ENCODE data around the gene COL4A4.

The COL4A4 gene

GRCh38 chr2:227132986-227133385 is 31.0 kb downstream of the COL4A4 start:
- H3K4me1 ChIP-seq (ENCODE audit: insufficient read depth, insufficient read length) = no peaks in the 10 kb centered on the region

DNA sequence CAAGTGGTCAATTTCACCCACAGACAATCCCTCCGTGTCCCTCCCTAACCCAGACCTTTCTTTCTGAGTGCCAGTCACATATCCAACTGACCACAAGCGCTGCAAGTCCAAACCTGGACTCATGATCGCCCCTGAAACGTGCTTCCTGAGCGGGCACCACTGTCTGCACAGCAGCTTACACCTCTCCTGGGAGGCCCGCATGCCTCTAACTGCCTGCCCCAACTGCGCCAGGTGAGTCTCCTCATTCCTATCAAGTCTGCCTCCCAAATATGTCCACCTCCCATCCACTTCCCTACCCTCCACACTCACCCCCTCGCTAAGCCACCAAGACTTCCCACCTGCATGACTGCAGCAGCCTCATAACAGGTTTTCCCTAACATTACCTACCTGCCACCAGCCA is 33.4 kb downstream of the COL4A4 start:
- Histone ChIP-seq H3K36me3 (ENCODE audit: insufficient read depth, insufficient read length, low read length) (no peaks in the 10 kb centered on the region), H3K9ac (ENCODE audit: insufficient read length, low read depth) (no peak overlapping the region), H3K4me1 (ENCODE audit: insufficient read depth, insufficient read length) (no peaks in the 10 kb centered on the region), H3K27me3 (ENCODE audit: insufficient read depth, insufficient read length) (no peaks in the 10 kb centered on the region), H3K4me3 (ENCODE audit: insufficient read length, low read depth) (no peak overlapping the region), H3K9me3 (ENCODE audit: insufficient read depth, low read length) (no peaks in the 10 kb centered on the region)
- TF ChIP-seq YY1 (IDR thresholded peaks at IDR 0.05; ENCODE audit: insufficient read depth, insufficient read length) (no peak), SUZ12 (IDR thresholded peaks at IDR 0.05; ENCODE audit: extremely low read depth, insufficient read depth, insufficient read length) (no peak), ZNF274 (IDR thresholded peaks at IDR 0.05; ENCODE audit: low read depth, low read length) (no peak)
- DNase-seq (ENCODE audit: low read depth, low spot score) = no peak

More at GRCh38 chr2:227132986-227133385, 31.0 kb downstream of the COL4A4 start:
- TF ChIP-seq SUZ12 (IDR thresholded peaks at IDR 0.05; ENCODE audit: extremely low read depth, insufficient read depth, insufficient read length) = no peak
- TF ChIP-seq ZNF274 (IDR thresholded peaks at IDR 0.05; ENCODE audit: low read depth, low read length) = no peak
- no peak for TF ChIP-seq YY1 (IDR thresholded peaks at IDR 0.05; ENCODE audit: insufficient read depth, insufficient read length)
- no peak overlapping the region for H3K4me3 ChIP-seq (ENCODE audit: insufficient read length, low read depth)
- no peaks in the 10 kb centered on the region for H3K27me3 ChIP-seq (ENCODE audit: insufficient read depth, insufficient read length)
- H3K36me3 ChIP-seq (ENCODE audit: insufficient read depth, insufficient read length, low read length) = no peaks in the 10 kb centered on the region
- no peaks in the 10 kb centered on the region for H3K9me3 ChIP-seq (ENCODE audit: insufficient read depth, low read length)
- H3K9ac ChIP-seq (ENCODE audit: insufficient read length, low read depth) = no peak overlapping the region
- DNase-seq (ENCODE audit: low read depth, low spot score) = no peak

DNA sequence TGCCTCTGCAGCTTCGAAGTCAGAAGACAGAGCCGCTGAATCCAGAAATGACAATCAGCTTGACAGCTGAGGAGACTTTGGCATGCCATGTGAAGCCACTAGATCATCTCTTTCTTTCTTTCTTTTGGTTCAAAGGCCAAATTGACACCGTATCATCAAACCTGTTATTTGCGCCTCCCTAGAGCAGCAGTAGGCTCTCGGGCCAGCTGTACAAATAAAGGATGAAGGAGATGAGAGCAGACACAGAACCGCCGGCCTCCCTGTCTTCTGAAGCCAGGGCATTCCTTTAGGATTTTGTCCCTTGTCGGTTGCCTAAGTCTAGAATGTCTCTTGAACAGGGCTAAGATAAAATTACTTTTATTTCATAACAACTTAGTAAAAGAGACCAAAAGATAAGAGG is 36.8 kb downstream of the COL4A4 start:
- no peak for TF ChIP-seq YY1 (IDR thresholded peaks at IDR 0.05; ENCODE audit: insufficient read depth, insufficient read length)
- no peak for TF ChIP-seq SUZ12 (IDR thresholded peaks at IDR 0.05; ENCODE audit: extremely low read depth, insufficient read depth, insufficient read length)
- TF ChIP-seq ZNF274 (IDR thresholded peaks at IDR 0.05; ENCODE audit: low read depth, low read length) = no peak
- Histone ChIP-seq H3K27me3 (ENCODE audit: insufficient read depth, insufficient read length) (no peaks in the 10 kb centered on the region), H3K9me3 (ENCODE audit: insufficient read depth, low read length) (no peaks in the 10 kb centered on the region), H3K4me3 (ENCODE audit: insufficient read length, low read depth) (no peak overlapping the region), H3K4me1 (ENCODE audit: insufficient read depth, insufficient read length) (no peaks in the 10 kb centered on the region), H3K36me3 (ENCODE audit: insufficient read depth, insufficient read length, low read length) (no peaks in the 10 kb centered on the region), H3K9ac (ENCODE audit: insufficient read length, low read depth) (no peak overlapping the region)
- DNase-seq (ENCODE audit: low read depth, low spot score) = no peak

- TF ChIP-seq YY1 (IDR thresholded peaks at IDR 0.05; ENCODE audit: insufficient read depth, insufficient read length) = no peak
- no peak for TF ChIP-seq ZNF274 (IDR thresholded peaks at IDR 0.05; ENCODE audit: low read depth, low read length)
- TF ChIP-seq SUZ12 (IDR thresholded peaks at IDR 0.05; ENCODE audit: extremely low read depth, insufficient read depth, insufficient read length) = no peak
- no peaks in the 10 kb centered on the region for H3K9me3 ChIP-seq (ENCODE audit: insufficient read depth, low read length)
- H3K4me1 ChIP-seq (ENCODE audit: insufficient read depth, insufficient read length) = no peaks in the 10 kb centered on the region
- no peaks in the 10 kb centered on the region for H3K27me3 ChIP-seq (ENCODE audit: insufficient read depth, insufficient read length)
- DNase-seq (ENCODE audit: low read depth, low spot score) = peak; percentile 16
- no peaks in the 10 kb centered on the region for H3K36me3 ChIP-seq (ENCODE audit: insufficient read depth, insufficient read length, low read length)
- no peak overlapping the region for H3K4me3 ChIP-seq (ENCODE audit: insufficient read length, low read depth)
- H3K9ac ChIP-seq (ENCODE audit: insufficient read length, low read depth) = no peak overlapping the region
Observed at GRCh38 chr2:227125506-227125905, 38.5 kb downstream of the COL4A4 start.

DNA sequence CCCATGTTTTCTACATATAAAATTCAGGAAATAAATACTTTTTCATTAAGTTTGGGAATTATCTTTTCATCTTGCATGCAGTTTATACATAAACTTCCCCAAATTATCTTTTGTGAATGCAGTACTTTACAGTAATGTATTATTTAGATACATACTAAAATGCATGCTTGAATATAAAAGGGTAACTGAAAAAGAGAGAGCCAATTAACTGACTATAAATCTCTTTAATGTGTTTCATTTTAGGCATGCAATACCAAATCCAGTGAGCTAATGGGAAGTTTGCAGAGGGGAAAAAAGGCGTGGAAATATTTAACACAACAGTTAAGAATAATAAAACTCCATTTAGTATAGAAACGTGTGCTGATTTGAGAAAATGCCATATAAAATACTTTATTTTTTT is 39.2 kb downstream of the COL4A4 start:
- H3K4me1 ChIP-seq (ENCODE audit: insufficient read depth, insufficient read length) = no peaks in the 10 kb centered on the region
- no peak overlapping the region for H3K4me3 ChIP-seq (ENCODE audit: insufficient read length, low read depth)
- no peaks in the 10 kb centered on the region for H3K9me3 ChIP-seq (ENCODE audit: insufficient read depth, low read length)
- H3K27me3 ChIP-seq (ENCODE audit: insufficient read depth, insufficient read length) = no peaks in the 10 kb centered on the region
- H3K9ac ChIP-seq (ENCODE audit: insufficient read length, low read depth) = no peak overlapping the region
- H3K36me3 ChIP-seq (ENCODE audit: insufficient read depth, insufficient read length, low read length) = no peaks in the 10 kb centered on the region
- DNase-seq (ENCODE audit: low read depth, low spot score) = no peak
- no peak for TF ChIP-seq YY1 (IDR thresholded peaks at IDR 0.05; ENCODE audit: insufficient read depth, insufficient read length)
- no peak for TF ChIP-seq SUZ12 (IDR thresholded peaks at IDR 0.05; ENCODE audit: extremely low read depth, insufficient read depth, insufficient read length)
- no peak for TF ChIP-seq ZNF274 (IDR thresholded peaks at IDR 0.05; ENCODE audit: low read depth, low read length)

- Histone ChIP-seq H3K4me3 (ENCODE audit: insufficient read length, low read depth) (no peak overlapping the region), H3K36me3 (ENCODE audit: insufficient read depth, insufficient read length, low read length) (no peaks in the 10 kb centered on the region), H3K27me3 (ENCODE audit: insufficient read depth, insufficient read length) (no peaks in the 10 kb centered on the region), H3K9me3 (ENCODE audit: insufficient read depth, low read length) (no peaks in the 10 kb centered on the region), H3K4me1 (ENCODE audit: insufficient read depth, insufficient read length) (no peaks in the 10 kb centered on the region), H3K9ac (ENCODE audit: insufficient read length, low read depth) (no peak overlapping the region)
- no peak for TF ChIP-seq SUZ12 (IDR thresholded peaks at IDR 0.05; ENCODE audit: extremely low read depth, insufficient read depth, insufficient read length)
- TF ChIP-seq YY1 (IDR thresholded peaks at IDR 0.05; ENCODE audit: insufficient read depth, insufficient read length) = no peak
- TF ChIP-seq ZNF274 (IDR thresholded peaks at IDR 0.05; ENCODE audit: low read depth, low read length) = no peak
- DNase-seq (ENCODE audit: low read depth, low spot score) = no peak
Observed at GRCh38 chr2:227123697-227124096, 40.3 kb downstream of the COL4A4 start.

DNA sequence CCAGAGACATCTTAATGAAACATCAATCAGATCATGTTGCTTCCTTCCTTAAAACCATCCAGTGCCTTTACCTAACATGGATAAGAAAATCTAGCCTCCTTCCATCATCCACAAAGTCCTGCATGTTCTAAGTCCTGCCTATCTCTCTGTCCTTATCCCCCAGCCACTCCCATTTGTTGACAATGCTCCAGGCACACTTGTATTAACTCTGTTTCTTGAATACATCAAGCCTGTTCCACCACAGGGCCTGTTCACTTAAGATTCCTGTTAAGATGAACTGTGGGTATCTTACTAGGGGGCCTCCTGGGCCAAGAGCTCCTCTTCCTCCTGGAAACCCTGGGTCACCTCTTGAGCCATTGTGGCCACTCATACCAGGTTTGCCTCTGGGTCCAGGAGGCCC is 45.7 kb downstream of the COL4A4 start:
- TF ChIP-seq ZNF274 (IDR thresholded peaks at IDR 0.05; ENCODE audit: low read depth, low read length) (no peak), SUZ12 (IDR thresholded peaks at IDR 0.05; ENCODE audit: extremely low read depth, insufficient read depth, insufficient read length) (no peak), YY1 (IDR thresholded peaks at IDR 0.05; ENCODE audit: insufficient read depth, insufficient read length) (no peak)
- Histone ChIP-seq H3K9me3 (ENCODE audit: insufficient read depth, low read length) (no peaks in the 10 kb centered on the region), H3K36me3 (ENCODE audit: insufficient read depth, insufficient read length, low read length) (no peaks in the 10 kb centered on the region), H3K4me1 (ENCODE audit: insufficient read depth, insufficient read length) (no peaks in the 10 kb centered on the region), H3K9ac (ENCODE audit: insufficient read length, low read depth) (no peak overlapping the region), H3K4me3 (ENCODE audit: insufficient read length, low read depth) (no peak overlapping the region), H3K27me3 (ENCODE audit: insufficient read depth, insufficient read length) (no peaks in the 10 kb centered on the region)
- no peak for DNase-seq (ENCODE audit: low read depth, low spot score)

Measured in NT2/D1 (cell line).